Gastroesophageal sphincter (tissue), 3 donors: Measurements from ENCODE around the gene TTLL4.

ENCODE experiments used
- POLR2A ChIP-seq, 2 donors: fragments of 450-650 bp; IDR thresholded peaks; one replicate each; pipeline ENCODE4 v1.6.1; 2017; ENCODE audit warnings: antibody characterized with exemption in 2 of 2, mild to moderate bottlenecking in 2 of 2, moderate library complexity in 1 of 2
- POLR2AphosphoS5 ChIP-seq: sonication (generic); formaldehyde crosslinking; IDR thresholded peaks from one replicate; pipeline ENCODE4 v1.6.1; 2017; ENCODE audit warnings: antibody characterized with exemption
- TF ChIP-seq, protein P1 (sequence below), 4 experiments: fragments of 200-600 bp in 2 of 4; fragments of 450-650 bp in 2 of 4; sonication (generic) in 1 of 4; IDR thresholded peaks; one replicate each; pipeline ENCODE4 v1.5.1; 2017 to 2019; ENCODE audit warnings: antibody characterized with exemption in 4 of 4, mild to moderate bottlenecking in 2 of 4, moderate library complexity in 2 of 4

DNA sequence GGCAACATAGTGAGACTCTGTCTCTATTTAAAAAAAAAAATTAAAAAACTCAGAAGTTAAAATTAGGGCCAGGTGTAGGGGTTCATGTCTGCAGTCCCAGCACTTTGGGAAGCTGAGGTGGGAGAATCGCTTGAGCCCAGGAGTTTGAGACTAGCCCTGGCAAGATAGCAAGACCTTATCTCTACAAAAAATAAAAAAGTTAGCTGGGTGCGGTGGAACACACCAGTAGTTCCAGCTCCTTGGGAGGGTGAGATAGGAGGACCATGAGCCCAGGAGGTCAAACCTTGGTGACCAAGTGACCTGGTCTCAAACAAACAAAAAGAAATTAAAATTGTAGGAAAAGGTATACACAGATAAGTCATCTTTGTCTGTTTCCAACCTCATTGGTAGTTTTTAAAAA lies 11.3 kb downstream of the TTLL4 start:
- TF ChIP-seq, protein P1, sequence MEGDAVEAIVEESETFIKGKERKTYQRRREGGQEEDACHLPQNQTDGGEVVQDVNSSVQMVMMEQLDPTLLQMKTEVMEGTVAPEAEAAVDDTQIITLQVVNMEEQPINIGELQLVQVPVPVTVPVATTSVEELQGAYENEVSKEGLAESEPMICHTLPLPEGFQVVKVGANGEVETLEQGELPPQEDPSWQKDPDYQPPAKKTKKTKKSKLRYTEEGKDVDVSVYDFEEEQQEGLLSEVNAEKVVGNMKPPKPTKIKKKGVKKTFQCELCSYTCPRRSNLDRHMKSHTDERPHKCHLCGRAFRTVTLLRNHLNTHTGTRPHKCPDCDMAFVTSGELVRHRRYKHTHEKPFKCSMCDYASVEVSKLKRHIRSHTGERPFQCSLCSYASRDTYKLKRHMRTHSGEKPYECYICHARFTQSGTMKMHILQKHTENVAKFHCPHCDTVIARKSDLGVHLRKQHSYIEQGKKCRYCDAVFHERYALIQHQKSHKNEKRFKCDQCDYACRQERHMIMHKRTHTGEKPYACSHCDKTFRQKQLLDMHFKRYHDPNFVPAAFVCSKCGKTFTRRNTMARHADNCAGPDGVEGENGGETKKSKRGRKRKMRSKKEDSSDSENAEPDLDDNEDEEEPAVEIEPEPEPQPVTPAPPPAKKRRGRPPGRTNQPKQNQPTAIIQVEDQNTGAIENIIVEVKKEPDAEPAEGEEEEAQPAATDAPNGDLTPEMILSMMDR (IDR thresholded peaks at IDR 0.05): no peak
- TF ChIP-seq POLR2AphosphoS5 (no peak), POLR2A (IDR thresholded peaks at IDR 0.05) (no peak)
